22Rv1 (cell line): ENCODE measurements around the gene RAD54L2.

Experiments
- CTCF ChIP-seq: fragments of 450-650 bp; IDR thresholded peaks from 2 replicates; pipeline ENCODE4 v1.5.1; 2017; ENCODE audit warnings: mild to moderate bottlenecking
- ZFX ChIP-seq: fragments of 450-650 bp; IDR thresholded peaks from 2 replicates; pipeline ENCODE4 v1.6.1; 2017; ENCODE audit warnings: antibody characterized with exemption, borderline replicate concordance

DNA sequence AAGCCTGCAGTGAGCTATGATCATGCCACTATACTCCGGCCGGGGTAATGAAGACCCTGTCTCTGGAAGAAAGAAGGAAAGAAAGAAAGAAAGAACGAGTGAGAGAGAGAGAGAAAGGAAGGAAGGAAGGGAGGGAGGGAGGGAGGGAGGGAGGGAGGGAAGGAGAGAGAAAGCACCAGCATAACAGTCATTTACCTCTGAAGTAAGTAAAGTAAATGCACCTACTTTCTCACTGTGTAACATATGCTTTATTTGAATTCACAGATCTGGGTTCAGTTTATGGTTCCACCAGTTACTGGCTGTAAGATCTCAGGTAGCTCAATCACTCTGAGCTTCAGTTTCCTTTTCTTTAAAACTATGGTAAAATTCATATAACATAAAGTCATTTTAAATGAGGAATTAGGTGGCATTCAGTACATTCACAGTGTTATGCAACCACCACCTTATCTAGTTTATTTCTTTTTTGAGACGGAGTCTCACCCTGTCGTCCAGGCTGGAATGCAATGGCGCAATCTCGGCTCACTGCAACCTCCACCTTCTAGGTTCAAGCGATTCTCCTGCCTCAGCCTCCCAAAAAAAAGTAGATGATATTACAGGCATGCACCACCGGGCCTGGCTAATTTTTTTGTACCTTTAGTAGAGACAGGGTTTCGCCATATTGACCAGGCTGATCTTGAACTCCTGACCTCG lies 16.1 kb upstream of the RAD54L2 start:
- TF ChIP-seq CTCF (no peak), ZFX (no peak)
